ENCODE measurements around the gene USP10. TPM values are rescaled to one million over a fixed set of nuclear protein-coding genes. Genes with fewer than 3 reads are reported as not detected.

USP10 gene
- total RNA-seq, 2 experiments from 2014 or later: 65.9 to 134 TPM

GRCh38 chr16:84754956-84755672 lies 55.3 kb downstream of the USP10 start:
- no peak overlapping the region for H3K4me3 ChIP-seq (ENCODE audit: low read depth, low read length, poor library complexity, severe bottlenecking)
- H3K9me3 ChIP-seq (ENCODE audit: low read length): no peaks in the 10 kb centered on the region
- BruUV-seq (replicated peaks): no TSS peak
- intact Hi-C loops (cut with micrococcal nuclease; ENCODE audit: unreplicated experiment): loop anchor here (1.0 kb wide), 3 partner anchors 118 to 215 kb away; no protein-coding TSS in a partner anchor
- ChIA-PET POLR2A (interaction anchor here (0.7 to 1.0 kb wide), 3 partner anchors 12 to 250 kb away, joined by 3 to 4 read pairs (median 3); no protein-coding TSS in a partner anchor), CTCF (ENCODE audit: unreplicated experiment) (interaction anchor here (0.6 kb wide), 2 partner anchors 69 to 118 kb away, joined by 3 read pairs; no protein-coding TSS in a partner anchor)
- H3K27ac ChIP-seq (ENCODE audit: low read depth, low read length, poor library complexity, severe bottlenecking): no peak overlapping the region
- DNase-seq (ENCODE audit: low spot score): no peak
- peaks cover 55% of the 10 kb centered on the region for H3K36me3 ChIP-seq (ENCODE audit: insufficient read depth, low read length)
- H3K9me2 ChIP-seq (ENCODE audit: insufficient read depth, low read length): no peaks in the 10 kb centered on the region
- TF ChIP-seq, protein P1, sequence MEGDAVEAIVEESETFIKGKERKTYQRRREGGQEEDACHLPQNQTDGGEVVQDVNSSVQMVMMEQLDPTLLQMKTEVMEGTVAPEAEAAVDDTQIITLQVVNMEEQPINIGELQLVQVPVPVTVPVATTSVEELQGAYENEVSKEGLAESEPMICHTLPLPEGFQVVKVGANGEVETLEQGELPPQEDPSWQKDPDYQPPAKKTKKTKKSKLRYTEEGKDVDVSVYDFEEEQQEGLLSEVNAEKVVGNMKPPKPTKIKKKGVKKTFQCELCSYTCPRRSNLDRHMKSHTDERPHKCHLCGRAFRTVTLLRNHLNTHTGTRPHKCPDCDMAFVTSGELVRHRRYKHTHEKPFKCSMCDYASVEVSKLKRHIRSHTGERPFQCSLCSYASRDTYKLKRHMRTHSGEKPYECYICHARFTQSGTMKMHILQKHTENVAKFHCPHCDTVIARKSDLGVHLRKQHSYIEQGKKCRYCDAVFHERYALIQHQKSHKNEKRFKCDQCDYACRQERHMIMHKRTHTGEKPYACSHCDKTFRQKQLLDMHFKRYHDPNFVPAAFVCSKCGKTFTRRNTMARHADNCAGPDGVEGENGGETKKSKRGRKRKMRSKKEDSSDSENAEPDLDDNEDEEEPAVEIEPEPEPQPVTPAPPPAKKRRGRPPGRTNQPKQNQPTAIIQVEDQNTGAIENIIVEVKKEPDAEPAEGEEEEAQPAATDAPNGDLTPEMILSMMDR (conservative IDR thresholded peaks at IDR 0.05; ENCODE audit: low read length): no peak
- TF ChIP-seq EZH2phosphoT487 (IDR thresholded peaks at IDR 0.05; ENCODE audit: borderline replicate concordance, low read depth, low read length): no peak
- H3K4me1 ChIP-seq (ENCODE audit: insufficient read depth, low read length, poor library complexity, severe bottlenecking): peaks cover 27% of the 10 kb centered on the region
- no peak overlapping the region for H2AFZ ChIP-seq (ENCODE audit: low read length)
- H3K4me2 ChIP-seq (ENCODE audit: low read length): no peak overlapping the region
- peaks cover 35% of the 10 kb centered on the region; the same call in 1 of the 2 replicates for H4K20me1 ChIP-seq (ENCODE audit: insufficient read depth, low read length)
- H3K79me2 ChIP-seq (ENCODE audit: insufficient read depth, low read depth, low read length): peaks cover 68% of the 10 kb centered on the region

DNA sequence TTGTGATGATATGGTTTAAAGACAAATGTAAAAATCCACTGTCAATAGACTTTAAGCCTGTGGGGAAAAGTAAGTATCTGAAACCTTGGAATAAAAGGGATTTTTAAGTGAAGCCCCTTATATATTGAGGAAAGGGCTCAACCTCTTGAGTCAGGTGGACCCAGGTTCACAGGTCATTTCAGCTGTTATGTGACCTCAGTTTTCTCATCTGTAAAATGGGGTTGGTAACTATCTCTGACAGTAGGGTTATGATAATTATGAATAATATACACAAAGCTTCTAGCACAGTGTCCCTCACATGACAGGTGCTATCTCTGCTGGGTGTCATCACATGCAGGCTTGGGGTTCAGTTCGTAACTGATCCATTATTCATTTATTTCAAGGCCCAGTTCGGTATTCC lies 57.0 kb downstream of the USP10 start:
- Histone ChIP-seq H2AFZ (ENCODE audit: low read length) (no peak overlapping the region), H3K27ac (ENCODE audit: low read depth, low read length, poor library complexity, severe bottlenecking) (no peak overlapping the region), H3K79me2 (ENCODE audit: insufficient read depth, low read depth, low read length) (peaks cover 60% of the 10 kb centered on the region), H4K20me1 (ENCODE audit: insufficient read depth, low read length) (peaks cover 25% of the 10 kb centered on the region; the same call in 1 of the 2 replicates), H3K9me3 (ENCODE audit: low read length) (no peaks in the 10 kb centered on the region), H3K4me2 (ENCODE audit: low read length) (no peak overlapping the region), H3K4me1 (ENCODE audit: insufficient read depth, low read length, poor library complexity, severe bottlenecking) (peaks cover 22% of the 10 kb centered on the region), H3K9me2 (ENCODE audit: insufficient read depth, low read length) (no peaks in the 10 kb centered on the region), H3K36me3 (ENCODE audit: insufficient read depth, low read length) (peaks cover 62% of the 10 kb centered on the region), H3K4me3 (ENCODE audit: low read depth, low read length, poor library complexity, severe bottlenecking) (no peak overlapping the region)
- intact Hi-C loops (cut with micrococcal nuclease; ENCODE audit: unreplicated experiment): no loop called here
- CTCF ChIA-PET (ENCODE audit: unreplicated experiment): no interaction called here
- POLR2A ChIA-PET: interaction anchor here (0.6 to 0.7 kb wide), 2 partner anchors 10 to 133 kb away, joined by 3 to 4 read pairs; no protein-coding TSS in a partner anchor
- no peak for DNase-seq (ENCODE audit: low spot score)
- TF ChIP-seq EZH2phosphoT487 (IDR thresholded peaks at IDR 0.05; ENCODE audit: borderline replicate concordance, low read depth, low read length): no peak
- TF ChIP-seq, protein P1 (conservative IDR thresholded peaks at IDR 0.05; ENCODE audit: low read length): no peak
- no TSS peak for BruUV-seq (replicated peaks)

DNA sequence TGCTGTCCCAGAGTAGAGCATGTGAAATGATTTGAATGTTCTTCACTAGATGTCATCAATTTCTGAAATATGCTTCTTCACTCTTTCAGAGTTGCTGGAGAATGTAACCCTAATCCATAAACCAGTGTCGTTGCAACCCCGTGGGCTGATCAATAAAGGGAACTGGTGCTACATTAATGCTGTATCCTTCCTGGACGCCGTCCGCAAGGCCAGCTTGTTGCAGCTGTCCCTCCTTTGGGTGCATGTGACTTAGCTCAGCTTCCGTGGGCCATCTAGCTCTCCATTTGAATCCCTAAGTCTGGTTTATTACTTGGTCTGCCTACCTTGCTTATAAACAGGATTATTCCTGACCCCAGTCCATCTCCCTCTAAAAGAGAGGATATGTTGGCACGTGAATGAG lies 58.8 kb downstream of the USP10 start:
- Histone ChIP-seq H3K4me3 (ENCODE audit: low read depth, low read length, poor library complexity, severe bottlenecking) (no peak overlapping the region), H3K9me3 (ENCODE audit: low read length) (no peaks in the 10 kb centered on the region), H3K9me2 (ENCODE audit: insufficient read depth, low read length) (no peaks in the 10 kb centered on the region), H3K27ac (ENCODE audit: low read depth, low read length, poor library complexity, severe bottlenecking) (no peak overlapping the region), H3K4me2 (ENCODE audit: low read length) (no peak overlapping the region), H2AFZ (ENCODE audit: low read length) (no peak overlapping the region), H3K79me2 (ENCODE audit: insufficient read depth, low read depth, low read length) (peaks cover 51% of the 10 kb centered on the region), H4K20me1 (ENCODE audit: insufficient read depth, low read length) (peaks cover 20% of the 10 kb centered on the region; the same call in 1 of the 2 replicates), H3K4me1 (ENCODE audit: insufficient read depth, low read length, poor library complexity, severe bottlenecking) (peaks cover 11% of the 10 kb centered on the region), H3K36me3 (ENCODE audit: insufficient read depth, low read length) (peaks cover 68% of the 10 kb centered on the region)
- CTCF ChIA-PET (ENCODE audit: unreplicated experiment): no interaction called here
- intact Hi-C loops (cut with micrococcal nuclease; ENCODE audit: unreplicated experiment): no loop called here
- DNase-seq (ENCODE audit: low spot score): no peak
- BruUV-seq (replicated peaks): TSS peak; percentile 1
- POLR2A ChIA-PET: interaction anchor here (0.6 kb wide), 1 partner anchor 11 kb away, joined by 3 read pairs; no protein-coding TSS in a partner anchor
- no peak for TF ChIP-seq EZH2phosphoT487 (IDR thresholded peaks at IDR 0.05; ENCODE audit: borderline replicate concordance, low read depth, low read length)
- TF ChIP-seq, protein P1 (conservative IDR thresholded peaks at IDR 0.05; ENCODE audit: low read length): no peak

Data from OCI-LY7 (cell line).